Endothelial cell of umbilical vein (primary cell): ENCODE results near the gene COX5A.

ENCODE experiments used
- CTCF ChIP-seq, 2 donors: IDR thresholded peaks; 1 replicate in 1 of 2; 2 replicates in 1 of 2; pipeline ENCODE4 v1.5.1; 2011; ENCODE audit warnings: low read length in 2 of 2, mild to moderate bottlenecking in 2 of 2, moderate library complexity in 2 of 2, control low read depth in 1 of 2, inconsistent platforms in 1 of 2, low read depth in 1 of 2; ENCODE audit not compliant: insufficient read depth in 1 of 2; ENCODE audit errors: extremely low read depth in 1 of 2
- EZH2 ChIP-seq: IDR thresholded peaks from 2 replicates; pipeline ENCODE4 v1.6.1; 2012; ENCODE audit warnings: borderline replicate concordance, low read depth, mild to moderate bottlenecking, moderate library complexity, low read length, inconsistent platforms; ENCODE audit not compliant: severe bottlenecking
- JUN ChIP-seq: IDR thresholded peaks from 2 replicates; pipeline ENCODE4 v1.6.1; 2011; ENCODE audit warnings: borderline replicate concordance, low read depth; ENCODE audit not compliant: insufficient read length, insufficient read depth
- POLR2A ChIP-seq: IDR thresholded peaks from 2 replicates; pipeline ENCODE4 v1.6.1; 2012; ENCODE audit warnings: low read depth, mild to moderate bottlenecking, control low read depth, low read length
- TF ChIP-seq, protein P1 (sequence below): IDR thresholded peaks from 2 replicates; pipeline ENCODE4 v1.6.1; 2011; ENCODE audit not compliant: insufficient read depth, insufficient read length

- TF ChIP-seq CTCF (IDR thresholded peaks at IDR 0.05; ENCODE audit: extremely low read depth in 1 of 2, insufficient read depth in 1 of 2, low read depth in 1 of 2, low read length in 2 of 2) (no peak), POLR2A (no peak), EZH2 (no peak), JUN (no peak)
- TF ChIP-seq, protein P1, sequence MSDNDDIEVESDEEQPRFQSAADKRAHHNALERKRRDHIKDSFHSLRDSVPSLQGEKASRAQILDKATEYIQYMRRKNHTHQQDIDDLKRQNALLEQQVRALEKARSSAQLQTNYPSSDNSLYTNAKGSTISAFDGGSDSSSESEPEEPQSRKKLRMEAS, result no peak
Measured at GRCh38 chr15:74958320-74958907, 20.5 kb upstream of the COX5A start.
